ENCODE data around the gene P2RY2. TPM values are rescaled to one million over a fixed set of nuclear protein-coding genes. Genes with fewer than 3 reads are reported as not detected.

The P2RY2 gene
- total RNA-seq, result 10 to 100 TPM; 10.2 to 28.3 (median 14.7) TPM
- 10 to 100 TPM in 1 of 2 donors, 1 to 10 TPM in 1; 8.5 to 20.0 TPM for polyA plus RNA-seq
- long read RNA-seq, donor 1, transcript P2RY2-203 (3 exons, 2,107 nt), result major isoform, 8 of 23 reads
- long read RNA-seq, donor 1, partial matches to known transcripts, result 0 of 23 reads
- long read RNA-seq, donor 1, other reads (novel, unspliced or antisense), result 11 of 23 reads
- long read RNA-seq, donor 2, transcript P2RY2-203 (3 exons, 2,107 nt), result major isoform, 34 of 66 reads
- long read RNA-seq, donor 2, partial matches to known transcripts, result 13 of 66 reads
- long read RNA-seq, donor 2, other reads (novel, unspliced or antisense), result 14 of 66 reads
- long read RNA-seq, donor 3, transcript P2RY2-202 (3 exons, 2,174 nt), result minor isoform, 9 of 33 reads
- long read RNA-seq, donor 3, transcript P2RY2-203 (3 exons, 2,107 nt), result major isoform, 15 of 33 reads
- long read RNA-seq, donor 3, partial matches to known transcripts, result 0 of 33 reads
- long read RNA-seq, donor 3, other reads (novel, unspliced or antisense), result 9 of 33 reads

DNA sequence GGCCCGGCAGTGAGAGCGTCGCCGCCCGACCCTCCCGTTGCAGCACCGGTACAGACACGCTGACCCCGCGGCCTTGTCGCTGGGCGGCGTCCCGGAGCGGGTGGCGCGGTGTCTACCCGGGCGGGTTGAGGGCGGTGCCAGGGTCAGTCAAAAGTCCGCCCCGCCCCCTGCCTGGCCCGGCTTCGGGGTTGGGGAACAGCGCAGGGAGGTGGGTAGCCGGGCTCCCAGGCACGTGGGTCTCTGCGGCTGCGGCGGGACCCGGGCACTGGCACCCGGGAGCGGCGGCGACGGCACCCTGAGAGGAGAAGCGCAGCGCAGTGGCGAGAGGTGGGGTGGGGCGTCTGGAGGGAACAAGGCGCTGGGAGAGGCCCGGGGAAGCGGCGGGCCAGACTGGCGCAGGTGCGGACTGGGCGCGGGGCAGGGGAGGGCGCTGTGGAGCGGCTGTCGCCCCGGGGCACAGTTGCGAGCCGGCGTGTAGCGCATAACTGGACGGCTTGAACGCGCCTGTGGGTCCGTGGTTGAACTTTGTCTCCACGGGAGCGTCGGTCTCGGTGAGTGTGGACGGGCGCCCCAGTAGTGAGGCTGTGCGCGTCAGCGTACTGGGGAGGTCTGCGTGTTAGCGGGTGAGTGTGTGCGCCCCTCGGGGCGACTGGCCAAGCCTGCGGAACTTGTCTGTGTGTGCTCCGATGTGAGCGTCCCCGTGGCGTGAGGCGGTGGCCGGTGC, at the start of gene P2RY2:
Gene P2RY2, plus strand, starts transcription at position 176 of the 724 bp plus-strand sequence. CDS start 15,879 bp downstream, outside the sequence.
- intact Hi-C loops (cut with DNase I), result loop anchor here in 1 of 10 donors (2.0 kb wide), 2 partner anchors 23 to 29 kb away; no protein-coding TSS in a partner anchor
- peak within 1 kb of the TSS; percentile 33 to 91 (median 84) for H3K27ac ChIP-seq

DNA sequence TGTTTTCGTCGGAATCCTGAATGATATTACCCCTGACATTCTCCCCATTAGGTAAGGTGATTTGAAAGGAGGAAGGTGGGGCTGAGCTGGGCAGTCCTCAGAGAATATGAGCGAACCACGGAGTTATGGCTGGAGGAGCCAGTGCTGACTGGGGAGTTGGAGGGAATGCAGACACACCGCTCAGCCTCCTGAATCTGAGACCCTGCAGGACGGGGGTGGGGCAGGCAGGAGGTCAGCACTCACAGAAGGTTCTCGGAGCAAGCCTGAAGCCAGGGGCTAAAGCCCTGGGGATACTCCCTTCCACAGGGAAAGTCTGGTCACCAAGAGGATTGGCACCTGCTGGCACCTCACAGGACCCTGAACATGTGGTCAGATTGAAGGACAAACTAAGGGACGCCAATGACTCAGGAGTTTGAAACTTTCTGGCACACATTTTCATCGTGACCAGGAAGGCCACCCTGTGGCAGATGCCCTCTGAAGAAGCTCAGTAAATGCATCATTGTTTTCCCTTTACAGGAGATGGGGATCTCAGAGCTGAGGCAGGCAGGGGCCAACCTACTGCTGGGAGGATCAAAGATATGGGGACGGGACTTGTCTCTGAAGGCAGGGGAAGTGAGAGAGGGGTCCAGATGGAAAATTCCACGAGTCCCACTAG, 49.0 kb upstream of the P2RY2 start:
- Histone ChIP-seq H3K4me3 (no peak overlapping the region), H3K27ac (peak overlapping the region in 11 of 12 donors; percentile 26 to 84 (median 71)), H3K9me3 (no peaks in the 10 kb centered on the region), H3K27me3 (no peaks in the 10 kb centered on the region), H3K4me1 (peaks cover 3 to 74% (median 54%) of the 10 kb centered on the region in 12 donors), H3K36me3 (no peaks in the 10 kb centered on the region)
- WGBS, 4 donors, result 61 to 73% (median 69%) methylated on average over 10 to 11 of the region's 11 CpGs
- DNase-seq, result peak in 1 of 5 donors; percentile 60
- TF ChIP-seq, protein P1, sequence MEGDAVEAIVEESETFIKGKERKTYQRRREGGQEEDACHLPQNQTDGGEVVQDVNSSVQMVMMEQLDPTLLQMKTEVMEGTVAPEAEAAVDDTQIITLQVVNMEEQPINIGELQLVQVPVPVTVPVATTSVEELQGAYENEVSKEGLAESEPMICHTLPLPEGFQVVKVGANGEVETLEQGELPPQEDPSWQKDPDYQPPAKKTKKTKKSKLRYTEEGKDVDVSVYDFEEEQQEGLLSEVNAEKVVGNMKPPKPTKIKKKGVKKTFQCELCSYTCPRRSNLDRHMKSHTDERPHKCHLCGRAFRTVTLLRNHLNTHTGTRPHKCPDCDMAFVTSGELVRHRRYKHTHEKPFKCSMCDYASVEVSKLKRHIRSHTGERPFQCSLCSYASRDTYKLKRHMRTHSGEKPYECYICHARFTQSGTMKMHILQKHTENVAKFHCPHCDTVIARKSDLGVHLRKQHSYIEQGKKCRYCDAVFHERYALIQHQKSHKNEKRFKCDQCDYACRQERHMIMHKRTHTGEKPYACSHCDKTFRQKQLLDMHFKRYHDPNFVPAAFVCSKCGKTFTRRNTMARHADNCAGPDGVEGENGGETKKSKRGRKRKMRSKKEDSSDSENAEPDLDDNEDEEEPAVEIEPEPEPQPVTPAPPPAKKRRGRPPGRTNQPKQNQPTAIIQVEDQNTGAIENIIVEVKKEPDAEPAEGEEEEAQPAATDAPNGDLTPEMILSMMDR (IDR thresholded peaks at IDR 0.05), result no peak
- TF ChIP-seq POLR2A (IDR thresholded peaks at IDR 0.05), result no peak
- intact Hi-C loops (cut with DNase I), result no loop called here
- ATAC-seq, result peak in 2 of 4 donors; percentile 17 to 31

More for the DNA sequence above, at the start of gene P2RY2:
- Histone ChIP-seq H3K4me3 (peak within 1 kb of the TSS; percentile 47 to 70 (median 60)), H3K36me3 (no peaks in the 10 kb centered on the region), H3K9me3 (no peaks in the 10 kb centered on the region), H3K4me1 (peaks cover 0 to 53% (median 26%) of the 10 kb centered on the region in 12 donors), H3K27me3 (no peaks in the 10 kb centered on the region)
- 1 to 4% (median 2%) methylated on average over 50 to 81 of the region's 81 CpGs for WGBS, 4 donors
- DNase-seq (peak; percentile 85 to 93 (median 90)), ATAC-seq (peak; percentile 72 to 90 (median 87))
- TF ChIP-seq, protein P1 (IDR thresholded peaks at IDR 0.05), result peak; percentile 35 to 77 (median 58)
- TF ChIP-seq POLR2A (IDR thresholded peaks at IDR 0.05), result peak in 1 of 2 donors; percentile 51

DNA sequence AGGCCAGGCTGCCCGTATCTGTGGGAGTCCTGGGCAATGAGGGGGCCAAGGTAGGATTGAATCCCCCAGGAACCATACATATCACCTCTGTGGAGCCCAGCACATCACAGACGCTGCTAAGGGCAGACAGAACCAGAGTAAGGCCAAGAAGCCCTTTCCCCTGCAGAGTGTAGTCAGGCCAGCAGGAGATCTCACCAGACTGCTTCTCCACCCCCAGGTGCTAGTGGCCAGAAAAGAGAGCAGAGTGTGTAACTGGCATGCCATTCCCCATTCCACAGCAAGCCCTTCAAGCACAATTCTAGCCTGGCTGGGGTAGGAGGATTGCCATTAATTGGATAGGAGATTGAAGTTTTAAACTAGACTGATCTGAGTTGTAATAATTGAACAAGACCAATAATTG, 47.9 kb upstream of the P2RY2 start:
- H3K27ac ChIP-seq, result peak overlapping the region in 11 of 12 donors; percentile 26 to 84 (median 71)

More for the DNA sequence above, 47.9 kb upstream of the P2RY2 start:
- 70 to 83% (median 81%) methylated on average over 2 of the region's 2 CpGs for WGBS, 4 donors
- peaks cover 3 to 77% (median 56%) of the 10 kb centered on the region in 12 donors for H3K4me1 ChIP-seq
- no peak for ATAC-seq
- TF ChIP-seq, protein P1 (IDR thresholded peaks at IDR 0.05), result no peak
- TF ChIP-seq POLR2A (IDR thresholded peaks at IDR 0.05), result no peak
- intact Hi-C loops (cut with DNase I), result loop anchor here in 4 of 10 donors (5.0 to 10.0 kb wide), 3 partner anchors 245 to 428 kb away; no protein-coding TSS in a partner anchor
- H3K4me3 ChIP-seq, result no peak overlapping the region
- DNase-seq, result no peak
- H3K9me3 ChIP-seq, result no peaks in the 10 kb centered on the region
- H3K36me3 ChIP-seq, result no peaks in the 10 kb centered on the region
- no peaks in the 10 kb centered on the region for H3K27me3 ChIP-seq

Data from heart left ventricle (tissue), 16 donors.